Stimulated activated CD8-positive, alpha-beta memory T cell treated with anti-CD3 and anti-CD28 coated beads, Interleukin-7, amount 100 ng/mL, for 24 hours (primary cell): ENCODE data around the gene KIFC1.
"Not testable (repeated sequence)": the region's sequence is repeated elsewhere in the genome, so short reads cannot be mapped to it uniquely, and the experiment has no call there.

Experiments
- DNase-seq: peaks from one replicate; pipeline ENCODE4 v3.0.0-alpha.2; 2020; ENCODE audit warnings: low read depth

KIFC1 gene

GRCh38 chr6:33373960-33374910, 17.4 kb upstream of the KIFC1 start:
- DNase-seq, result no peak

- no peak for DNase-seq
Observed at GRCh38 chr6:33375143-33375671, 16.4 kb upstream of the KIFC1 start.

GRCh38 chr6:33377171-33377570, 14.5 kb upstream of the KIFC1 start:
- no peak for DNase-seq

- DNase-seq, result not testable (repeated sequence)
Observed at GRCh38 chr6:33379184-33379583, 12.4 kb upstream of the KIFC1 start.

- DNase-seq, result no peak
Observed at GRCh38 chr6:33380272-33380981, 11.2 kb upstream of the KIFC1 start.

- no peak for DNase-seq
Observed at GRCh38 chr6:33383427-33384185, 8.0 kb upstream of the KIFC1 start.

GRCh38 chr6:33384581-33385020, 7.0 kb upstream of the KIFC1 start:
- no peak for DNase-seq

- no peak for DNase-seq
Observed at GRCh38 chr6:33390173-33390572, 1.4 kb upstream of the KIFC1 start.

- DNase-seq, result no peak
Observed at GRCh38 chr6:33390767-33391277, 801 bp upstream of the KIFC1 start.

GRCh38 chr6:33391922-33392594, 435 bp downstream of the KIFC1 start:
- DNase-seq, result no peak

GRCh38 chr6:33392595-33392948, 949 bp downstream of the KIFC1 start:
- DNase-seq, result no peak

- DNase-seq, result no peak
Observed at GRCh38 chr6:33392979-33393378, 1.4 kb downstream of the KIFC1 start.

- DNase-seq, result no peak
Observed at GRCh38 chr6:33397541-33397940, 5.9 kb downstream of the KIFC1 start.

GRCh38 chr6:33398601-33399000, 7.0 kb downstream of the KIFC1 start:
- DNase-seq, result not testable (repeated sequence)

GRCh38 chr6:33399881-33400280, 8.3 kb downstream of the KIFC1 start:
- not testable (repeated sequence) for DNase-seq

GRCh38 chr6:33404884-33405283, 13.3 kb downstream of the KIFC1 start:
- DNase-seq, result no peak

GRCh38 chr6:33405386-33405940, 13.8 kb downstream of the KIFC1 start:
- DNase-seq, result no peak

GRCh38 chr6:33406126-33406525, 14.5 kb downstream of the KIFC1 start:
- DNase-seq, result no peak

- DNase-seq, result no peak
Observed at GRCh38 chr6:33407132-33407718, 15.6 kb downstream of the KIFC1 start.

- DNase-seq, result peak; percentile 96
Observed at GRCh38 chr6:33410050-33410710, 18.6 kb downstream of the KIFC1 start.
